WI38 (cell line): ENCODE data around the gene CDH20.

Experiments used
- H3K4me3 ChIP-seq: 2 replicates; pipeline ENCODE4 v1.5.1; 2011; ENCODE audit warnings: low read depth, mild to moderate bottlenecking, control low read depth, low read length
- TF ChIP-seq, protein P1 (sequence below): IDR thresholded peaks from 2 replicates; pipeline ENCODE4 v1.5.1; 2012; ENCODE audit warnings: low read depth, mild to moderate bottlenecking, control low read depth, low read length

Gene CDH20

DNA sequence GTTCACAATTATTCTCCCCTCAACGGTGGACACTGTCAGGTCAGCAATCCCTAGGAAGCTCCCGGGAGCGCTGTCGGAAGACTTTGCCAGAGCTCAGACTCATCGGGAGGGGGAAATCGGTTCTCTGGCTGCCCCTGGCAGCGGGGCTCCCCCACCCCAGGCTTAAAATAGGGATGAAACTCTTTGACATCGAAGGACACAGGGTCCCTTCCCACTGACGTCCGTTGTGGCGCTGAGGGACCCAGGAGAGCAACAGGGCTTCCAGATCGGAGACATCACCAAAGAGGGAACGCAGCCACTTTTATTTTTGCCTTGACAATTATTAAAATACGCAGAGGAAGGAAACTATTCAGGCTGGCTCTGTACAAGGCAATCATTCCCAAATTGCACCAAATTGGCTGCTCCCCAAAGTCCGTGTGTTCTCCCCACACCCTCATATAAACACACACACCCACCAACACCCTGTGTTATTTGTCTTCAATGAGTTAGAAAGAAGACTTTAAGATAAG is 249.0 kb downstream of the CDH20 start:
- TF ChIP-seq, protein P1, sequence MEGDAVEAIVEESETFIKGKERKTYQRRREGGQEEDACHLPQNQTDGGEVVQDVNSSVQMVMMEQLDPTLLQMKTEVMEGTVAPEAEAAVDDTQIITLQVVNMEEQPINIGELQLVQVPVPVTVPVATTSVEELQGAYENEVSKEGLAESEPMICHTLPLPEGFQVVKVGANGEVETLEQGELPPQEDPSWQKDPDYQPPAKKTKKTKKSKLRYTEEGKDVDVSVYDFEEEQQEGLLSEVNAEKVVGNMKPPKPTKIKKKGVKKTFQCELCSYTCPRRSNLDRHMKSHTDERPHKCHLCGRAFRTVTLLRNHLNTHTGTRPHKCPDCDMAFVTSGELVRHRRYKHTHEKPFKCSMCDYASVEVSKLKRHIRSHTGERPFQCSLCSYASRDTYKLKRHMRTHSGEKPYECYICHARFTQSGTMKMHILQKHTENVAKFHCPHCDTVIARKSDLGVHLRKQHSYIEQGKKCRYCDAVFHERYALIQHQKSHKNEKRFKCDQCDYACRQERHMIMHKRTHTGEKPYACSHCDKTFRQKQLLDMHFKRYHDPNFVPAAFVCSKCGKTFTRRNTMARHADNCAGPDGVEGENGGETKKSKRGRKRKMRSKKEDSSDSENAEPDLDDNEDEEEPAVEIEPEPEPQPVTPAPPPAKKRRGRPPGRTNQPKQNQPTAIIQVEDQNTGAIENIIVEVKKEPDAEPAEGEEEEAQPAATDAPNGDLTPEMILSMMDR: no peak
- H3K4me3 ChIP-seq: peak overlapping the region; percentile 40

DNA sequence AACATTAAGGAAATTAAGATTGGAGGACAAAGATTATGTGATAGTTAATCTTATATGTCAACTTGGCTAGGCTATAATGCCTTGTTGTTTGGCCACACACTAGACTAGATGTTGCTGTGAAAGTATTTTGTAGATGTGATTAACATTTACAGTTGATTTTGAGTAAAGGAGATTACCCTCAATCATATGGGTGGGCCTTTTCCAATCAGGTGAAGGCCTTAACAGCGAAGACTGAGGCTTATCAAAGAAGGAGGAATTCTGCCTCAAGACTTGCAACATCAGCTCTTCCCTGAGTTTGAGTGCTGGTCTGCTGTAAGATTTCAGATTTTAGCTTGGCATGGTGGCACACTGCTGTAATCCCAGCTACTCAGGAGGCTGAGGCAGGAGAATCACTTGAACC is 250.3 kb downstream of the CDH20 start:
- TF ChIP-seq, protein P1: no peak
- H3K4me3 ChIP-seq: no peak overlapping the region

DNA sequence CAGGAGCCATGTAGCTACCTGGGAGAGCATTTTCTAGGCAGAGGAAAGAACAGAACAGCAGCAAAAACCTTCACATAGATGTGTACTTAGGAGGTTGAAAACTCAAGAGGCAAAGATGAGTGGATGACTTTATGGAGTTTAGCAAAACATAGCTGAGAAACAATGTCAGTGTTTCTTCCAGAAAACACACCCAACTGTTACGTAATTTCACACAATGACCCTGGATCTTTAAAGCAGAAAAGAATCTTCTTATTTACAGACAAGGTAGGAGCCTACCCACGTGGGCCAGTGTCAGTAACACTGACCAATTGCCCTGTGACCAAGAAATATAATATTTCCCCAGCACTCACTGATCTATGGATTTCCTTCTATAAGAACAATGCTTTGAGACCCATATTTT is 254.6 kb downstream of the CDH20 start:
- TF ChIP-seq, protein P1: no peak
- H3K4me3 ChIP-seq: no peak overlapping the region

DNA sequence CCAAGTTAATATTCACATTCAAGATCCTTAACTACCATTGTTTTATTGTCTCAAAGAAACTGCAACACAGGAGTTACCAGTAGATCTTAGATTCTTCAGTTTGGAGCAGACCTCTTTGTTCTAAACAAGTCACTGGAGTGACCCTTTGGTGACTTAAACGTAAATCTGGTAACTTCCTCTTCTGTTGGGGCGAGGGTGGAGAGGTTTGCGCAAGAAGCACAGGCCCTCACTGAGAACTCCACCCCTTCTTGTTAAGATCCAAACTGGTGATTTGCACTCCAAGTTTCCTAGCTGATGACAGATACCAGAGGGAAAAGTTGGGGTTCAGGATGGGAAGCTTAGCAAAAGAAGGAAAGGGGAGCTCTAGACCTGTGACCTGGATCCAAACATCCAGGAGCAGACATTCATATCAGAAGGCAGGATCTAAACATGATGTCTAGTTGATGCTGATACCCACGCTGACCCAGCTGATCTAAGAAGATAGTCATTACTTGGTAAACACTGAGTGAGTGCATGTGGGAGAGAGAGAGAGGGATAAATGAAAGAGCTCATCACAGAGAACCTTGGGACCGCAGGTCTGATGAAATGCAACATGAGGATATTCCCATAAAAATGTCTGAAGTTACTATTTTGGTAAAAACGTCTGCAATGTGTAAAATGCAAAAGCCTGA is 256.0 kb downstream of the CDH20 start:
- TF ChIP-seq, protein P1: no peak
- no peak overlapping the region for H3K4me3 ChIP-seq

DNA sequence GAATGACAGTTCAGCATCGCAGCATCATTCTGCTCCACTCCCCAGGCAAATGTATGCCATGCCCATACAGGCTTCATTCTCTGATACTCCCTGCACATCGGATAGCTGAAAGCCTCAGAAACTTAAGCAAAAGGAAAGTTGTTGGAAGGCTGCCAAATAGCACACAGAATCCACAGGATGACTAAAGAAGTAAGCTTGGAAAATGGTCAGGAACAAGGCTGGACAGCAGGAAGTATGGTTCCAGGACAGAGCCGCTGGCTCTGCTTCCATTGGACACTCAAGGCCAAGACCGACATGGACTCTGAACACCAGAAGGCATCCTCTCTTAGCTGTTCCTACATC is 256.5 kb downstream of the CDH20 start:
- TF ChIP-seq, protein P1: no peak

DNA sequence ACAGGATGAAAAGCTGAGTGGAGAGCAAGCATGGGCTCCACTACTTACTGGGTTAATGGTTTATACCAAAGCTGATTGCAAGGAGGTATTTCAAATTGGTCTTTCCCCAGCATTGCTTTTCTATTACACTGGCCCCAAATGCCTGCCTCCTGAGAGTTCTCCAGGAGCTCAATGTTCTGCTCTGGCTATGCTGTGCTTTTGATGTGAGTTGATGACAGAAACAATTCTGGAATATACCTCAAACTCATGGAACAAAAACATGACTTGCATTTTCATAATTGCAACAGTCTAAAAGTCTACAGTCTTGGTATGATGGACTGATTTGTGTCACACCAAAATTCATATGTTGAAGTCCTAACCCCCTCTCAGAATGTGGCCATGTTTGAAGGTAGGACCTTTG is 258.0 kb downstream of the CDH20 start:
- H3K4me3 ChIP-seq: no peak overlapping the region
- TF ChIP-seq, protein P1: no peak

More for the DNA sequence above, 256.5 kb downstream of the CDH20 start:
- H3K4me3 ChIP-seq: no peak overlapping the region

DNA sequence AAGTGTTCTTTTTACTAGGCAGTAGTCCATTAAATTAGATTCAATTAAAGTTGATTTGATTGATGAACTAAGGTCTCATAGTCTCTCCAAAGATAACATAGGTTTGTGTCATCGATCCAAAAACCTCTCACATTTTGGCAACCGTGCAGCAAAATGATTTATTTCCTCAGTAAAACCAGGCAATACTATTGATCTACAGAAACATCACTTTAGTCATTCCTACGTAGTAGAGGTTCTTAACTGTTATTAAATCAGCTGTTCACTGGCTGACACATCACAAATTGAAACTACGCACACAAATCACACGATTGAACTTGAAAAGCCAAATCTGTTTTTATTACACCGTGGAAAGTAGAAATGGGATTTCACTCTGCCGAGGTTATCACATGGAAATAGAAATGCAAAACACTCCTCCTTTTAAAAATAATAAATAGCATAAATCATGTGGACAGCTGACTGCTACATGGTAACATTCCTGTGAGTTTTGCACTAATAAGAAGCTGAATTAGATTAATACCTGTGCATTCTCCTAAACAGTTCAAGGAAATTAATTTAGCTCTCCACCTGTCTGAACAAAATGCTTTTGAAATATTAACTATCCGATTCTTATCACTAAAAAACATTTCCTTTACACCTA is 262.5 kb downstream of the CDH20 start:
- TF ChIP-seq, protein P1: no peak
- H3K4me3 ChIP-seq: no peak overlapping the region
